CD14-positive monocyte (primary cell): ENCODE data around the gene MRPL40. TPM values are rescaled to one million over a fixed set of nuclear protein-coding genes. Genes with fewer than 3 reads are reported as not detected.
A peak's percentile ranks its signal among the peaks of the same experiment; 100 is the strongest.

Source experiments
- DNase-seq, 3 donors: peaks; one replicate each; pipeline ENCODE4 v3.0.0-alpha.2; 2011 to 2022
- H2AFZ ChIP-seq: 2 replicates; pipeline ENCODE4 v1.6.0; 2012; ENCODE audit warnings: mild to moderate bottlenecking, low read depth, low read length, inconsistent platforms; ENCODE audit not compliant: insufficient read depth, poor library complexity, severe bottlenecking
- H3K27ac ChIP-seq, 2 donors: 1 replicate in 1 of 2; 2 replicates in 1 of 2; pipeline ENCODE4 v1.5.1; 2012 to 2013; ENCODE audit warnings: low read length in 2 of 2, control low read depth in 1 of 2, inconsistent platforms in 1 of 2, low read depth in 1 of 2, mild to moderate bottlenecking in 1 of 2
- H3K27me3 ChIP-seq, 2 donors: one replicate each; pipeline versions ENCODE4 v1.6.0 to v1.6.1; 2011 to 2013; ENCODE audit warnings: low read length in 2 of 2; ENCODE audit not compliant: control insufficient read depth in 2 of 2, insufficient read depth in 2 of 2
- H3K36me3 ChIP-seq, 2 donors: replicated peaks in 1 of 2; 1 replicate in 1 of 2; 2 replicates in 1 of 2; pipeline versions ENCODE4 v1.5.1 to v1.6.1; 2012 to 2013; ENCODE audit warnings: low read length in 2 of 2, control low read depth in 1 of 2, inconsistent platforms in 1 of 2, mild to moderate bottlenecking in 1 of 2; ENCODE audit not compliant: insufficient read depth in 2 of 2, control insufficient read depth in 1 of 2
- H3K4me1 ChIP-seq, 2 donors: 1 replicate in 1 of 2; 2 replicates in 1 of 2; pipeline versions ENCODE4 v1.5.1 to v1.6.1; 2012 to 2013; ENCODE audit warnings: low read length in 2 of 2, control low read depth in 1 of 2, inconsistent platforms in 1 of 2, mild to moderate bottlenecking in 1 of 2, moderate library complexity in 1 of 2; ENCODE audit not compliant: insufficient read depth in 2 of 2, control insufficient read depth in 1 of 2
- H3K4me2 ChIP-seq: replicated peaks from 2 replicates; pipeline ENCODE3; 2012; ENCODE audit warnings: low read length, moderate library complexity, mild to moderate bottlenecking; ENCODE audit not compliant: poor library complexity, severe bottlenecking; ENCODE audit errors: extremely low read depth
- H3K4me3 ChIP-seq, 3 experiments: fragments of 200-600 bp in 1 of 3; sonication (generic) in 1 of 3; replicated peaks in 1 of 3; 1 replicate in 2 of 3; 2 replicates in 1 of 3; pipeline ENCODE4 v1.5.1; 2011 to 2013; ENCODE audit warnings: low read length in 3 of 3, mild to moderate bottlenecking in 3 of 3, control low read depth in 2 of 3, low read depth in 2 of 3, inconsistent platforms in 1 of 3, moderate library complexity in 1 of 3
- H3K79me2 ChIP-seq: 2 replicates; pipeline ENCODE4 v1.6.0; 2012; ENCODE audit warnings: mild to moderate bottlenecking, control low read depth, inconsistent platforms, low read length, moderate library complexity; ENCODE audit not compliant: insufficient read depth
- H3K9ac ChIP-seq: 2 replicates; pipeline ENCODE4 v1.6.0; 2017; ENCODE audit warnings: low read length, mild to moderate bottlenecking; ENCODE audit not compliant: insufficient read depth, poor library complexity, severe bottlenecking
- H3K9me3 ChIP-seq, 2 donors: replicated peaks in 1 of 2; 1 replicate in 1 of 2; 2 replicates in 1 of 2; pipeline versions ENCODE4 v1.5.1 to v1.6.1; 2012 to 2013; ENCODE audit warnings: low read length in 2 of 2, control low read depth in 1 of 2; ENCODE audit not compliant: control insufficient read depth in 1 of 2, insufficient read depth in 1 of 2
- H4K20me1 ChIP-seq: 2 replicates; pipeline ENCODE4 v1.6.0; 2012; ENCODE audit warnings: mild to moderate bottlenecking, low read length, control low read depth, moderate library complexity; ENCODE audit not compliant: insufficient read depth
- H3K27ac Mint-ChIP-seq, 7 donors: one replicate each; pipeline ENCODE4 v1.8.0; 2020; ENCODE audit warnings: mild to moderate bottlenecking in 7 of 7, mixed read lengths in 7 of 7, moderate library complexity in 6 of 7, inconsistent platforms in 2 of 7
- H3K27me3 Mint-ChIP-seq, 3 donors: one replicate each; pipeline ENCODE4 v1.8.0; 2021 to 2022; ENCODE audit warnings: low read depth in 3 of 3, mild to moderate bottlenecking in 3 of 3, mixed read lengths in 3 of 3, moderate library complexity in 3 of 3, inconsistent platforms in 1 of 3
- H3K36me3 Mint-ChIP-seq, 2 donors: one replicate each; pipeline ENCODE4 v1.8.0; 2020; ENCODE audit warnings: mixed read lengths in 2 of 2, inconsistent platforms in 1 of 2, mild to moderate bottlenecking in 1 of 2
- H3K4me1 Mint-ChIP-seq: one replicate; pipeline ENCODE4 v1.8.0; 2020; ENCODE audit warnings: mild to moderate bottlenecking, mixed read lengths
- H3K4me3 Mint-ChIP-seq, 2 donors: one replicate each; pipeline ENCODE4 v1.8.0; 2020; ENCODE audit warnings: mild to moderate bottlenecking in 2 of 2, mixed read lengths in 2 of 2, moderate library complexity in 1 of 2
- H3K9me3 Mint-ChIP-seq, 7 donors: one replicate each; pipeline ENCODE4 v1.8.0; 2020 to 2022; ENCODE audit warnings: mixed read lengths in 7 of 7, mild to moderate bottlenecking in 6 of 7, moderate library complexity in 6 of 7, inconsistent platforms in 2 of 7
- WGBS: methylation state at CpG from one replicate; pipeline ENCODE4 v1.1.5; 2013; ENCODE audit warnings: missing lambda C conversion rate; ENCODE audit not compliant: insufficient coverage; 5-methylcytosine and 5-hydroxymethylcytosine counted together
- intact Hi-C, 2 donors: fragments of 100-400 bp; cut with micrococcal nuclease; formaldehyde crosslinking; loops; one replicate each; pipeline versions ENCODE4 v1.15.0 to v1.15.1; 2023
- polyA plus RNA-seq, 3 donors: library from polyadenylated mRNA; depleted of rRNA in 1 of 3; unstranded in 2 of 3; stranded (reverse) in 1 of 3; fragments of 300-500 nt in 2 of 3; fragments of >200 nt in 1 of 3; fragmentation: Illumina TruSeq in 2 of 3; gene quantifications; 1 replicate in 2 of 3; 2 replicates in 1 of 3; pipeline ENCODE4 v1.2.3, GENCODE V29; 2012 to 2021
- TF ChIP-seq, protein P1 (sequence below): fragments of 200-600 bp; IDR thresholded peaks from one replicate; pipeline ENCODE4 v1.8.0; 2022; ENCODE audit warnings: antibody characterized with exemption, mild to moderate bottlenecking

MRPL40 gene
- polyA plus RNA-seq, 3 donors = 9.2 to 61.4 (median 48.4) TPM

DNA sequence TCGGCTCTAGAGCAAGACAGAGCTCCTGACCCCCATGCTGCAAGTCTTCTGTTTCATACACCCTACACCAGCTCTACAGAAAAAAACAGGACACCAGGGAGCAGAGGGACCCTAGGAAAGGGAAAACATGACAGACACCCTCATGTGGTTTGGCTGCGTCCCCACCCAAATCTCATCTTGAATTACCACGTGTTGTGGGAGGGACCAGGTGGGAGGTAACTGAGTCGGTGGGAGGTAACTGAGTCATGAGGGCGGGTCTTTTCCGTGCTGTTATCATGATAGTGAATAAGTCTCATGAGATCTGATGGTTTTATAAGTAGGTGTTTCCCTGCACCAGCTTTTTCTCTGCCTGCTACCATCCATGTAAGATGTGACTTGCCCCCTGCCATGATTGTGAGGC is 21.8 kb downstream of the MRPL40 start:
- H3K4me3 ChIP-seq = no peak overlapping the region
- Mint-ChIP-seq H3K27ac (no peak overlapping the region), H3K4me3 (no peak overlapping the region), H3K36me3 (peaks cover 73 to 79% of the 10 kb centered on the region in 2 donors), H3K4me1 (no peaks in the 10 kb centered on the region), H3K9me3 (no peaks in the 10 kb centered on the region), H3K27me3 (no peaks in the 10 kb centered on the region)
- peaks cover 72 to 91% of the 10 kb centered on the region in 2 donors for H3K36me3 ChIP-seq
- no peaks in the 10 kb centered on the region for H3K79me2 ChIP-seq
- H2AFZ ChIP-seq = no peak overlapping the region
- H3K4me1 ChIP-seq = no peaks in the 10 kb centered on the region
- no peak overlapping the region for H3K9ac ChIP-seq
- TF ChIP-seq, protein P1, sequence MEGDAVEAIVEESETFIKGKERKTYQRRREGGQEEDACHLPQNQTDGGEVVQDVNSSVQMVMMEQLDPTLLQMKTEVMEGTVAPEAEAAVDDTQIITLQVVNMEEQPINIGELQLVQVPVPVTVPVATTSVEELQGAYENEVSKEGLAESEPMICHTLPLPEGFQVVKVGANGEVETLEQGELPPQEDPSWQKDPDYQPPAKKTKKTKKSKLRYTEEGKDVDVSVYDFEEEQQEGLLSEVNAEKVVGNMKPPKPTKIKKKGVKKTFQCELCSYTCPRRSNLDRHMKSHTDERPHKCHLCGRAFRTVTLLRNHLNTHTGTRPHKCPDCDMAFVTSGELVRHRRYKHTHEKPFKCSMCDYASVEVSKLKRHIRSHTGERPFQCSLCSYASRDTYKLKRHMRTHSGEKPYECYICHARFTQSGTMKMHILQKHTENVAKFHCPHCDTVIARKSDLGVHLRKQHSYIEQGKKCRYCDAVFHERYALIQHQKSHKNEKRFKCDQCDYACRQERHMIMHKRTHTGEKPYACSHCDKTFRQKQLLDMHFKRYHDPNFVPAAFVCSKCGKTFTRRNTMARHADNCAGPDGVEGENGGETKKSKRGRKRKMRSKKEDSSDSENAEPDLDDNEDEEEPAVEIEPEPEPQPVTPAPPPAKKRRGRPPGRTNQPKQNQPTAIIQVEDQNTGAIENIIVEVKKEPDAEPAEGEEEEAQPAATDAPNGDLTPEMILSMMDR = no peak
- H3K27me3 ChIP-seq = no peaks in the 10 kb centered on the region
- no peaks in the 10 kb centered on the region for H3K9me3 ChIP-seq
- H3K27ac ChIP-seq = no peak overlapping the region
- WGBS = 100% methylated on average over 1 of the region's 6 CpGs
- H3K4me2 ChIP-seq = no peak overlapping the region
- no peaks in the 10 kb centered on the region for H4K20me1 ChIP-seq
- no peak for DNase-seq
- intact Hi-C loops = no loop called here

DNA sequence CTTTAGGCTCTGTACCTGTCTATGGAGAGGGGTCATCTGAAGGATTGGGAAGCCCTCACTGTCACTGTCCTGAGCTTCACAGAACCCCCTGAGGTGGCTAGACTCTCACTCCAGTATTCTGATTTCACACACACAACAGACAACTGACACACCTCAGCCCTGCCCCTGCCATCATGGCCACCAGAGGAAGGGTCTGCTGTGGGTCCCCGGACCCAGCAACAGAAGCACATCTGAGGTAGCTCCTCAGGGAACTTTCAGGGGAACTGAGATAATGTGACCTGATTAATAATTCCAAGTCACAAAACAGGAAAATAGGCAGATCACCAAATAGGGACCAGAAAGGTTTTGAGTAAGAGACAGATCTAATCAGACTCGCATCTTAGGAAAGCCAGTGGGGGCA is 22.7 kb downstream of the MRPL40 start:
- Histone ChIP-seq H3K79me2 (no peaks in the 10 kb centered on the region), H3K27me3 (no peaks in the 10 kb centered on the region), H3K9ac (no peak overlapping the region), H3K27ac (no peak overlapping the region), H3K4me1 (no peaks in the 10 kb centered on the region), H3K4me2 (no peak overlapping the region), H3K4me3 (no peak overlapping the region), H3K36me3 (peaks cover 73 to 99% of the 10 kb centered on the region in 2 donors), H3K9me3 (no peaks in the 10 kb centered on the region), H2AFZ (no peak overlapping the region), H4K20me1 (no peaks in the 10 kb centered on the region)
- DNase-seq = no peak
- intact Hi-C loops = no loop called here
- H3K36me3 Mint-ChIP-seq = peaks cover 76 to 88% of the 10 kb centered on the region in 2 donors
- no peaks in the 10 kb centered on the region for H3K4me1 Mint-ChIP-seq
- H3K27me3 Mint-ChIP-seq = no peaks in the 10 kb centered on the region
- WGBS = 100% methylated on average over 1 of the region's 2 CpGs
- H3K27ac Mint-ChIP-seq = peak overlapping the region in 2 of 7 donors; percentile 3 to 57
- H3K4me3 Mint-ChIP-seq = no peak overlapping the region
- no peaks in the 10 kb centered on the region for H3K9me3 Mint-ChIP-seq
- TF ChIP-seq, protein P1 = no peak
